ENCODE measurements around the gene ACACA. TPM values are rescaled to one million over a fixed set of nuclear protein-coding genes. Genes with fewer than 3 reads are reported as not detected.

The ACACA gene
- total and polyA plus RNA-seq, 4 donors: 6.1 to 49.9 (median 23.7) TPM

DNA sequence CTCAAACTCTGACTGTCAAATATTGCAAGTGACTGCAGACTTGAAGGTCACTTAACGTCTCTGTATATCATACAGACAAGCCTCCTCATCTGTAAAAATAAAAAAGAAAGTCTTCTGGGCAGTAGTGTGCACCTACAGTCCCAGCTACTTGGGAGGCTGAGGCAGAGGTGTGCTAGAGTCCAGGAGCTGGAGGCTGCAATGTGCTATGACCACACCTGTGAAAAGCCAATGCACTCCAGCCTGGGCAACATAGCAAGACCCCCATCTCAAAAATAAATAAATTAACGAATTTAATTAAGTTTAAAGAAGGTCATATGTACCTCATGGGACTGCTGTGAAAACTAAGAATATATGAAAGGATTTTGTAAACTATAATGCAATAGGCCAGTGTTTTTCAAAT, 65.8 kb downstream of the ACACA start:
- Histone ChIP-seq H3K36me3 (ENCODE audit: control insufficient read depth in 1 of 2, insufficient read depth in 2 of 2, low read length in 1 of 2) (no peaks in the 10 kb centered on the region), H3K4me1 (ENCODE audit: control insufficient read depth in 1 of 2, insufficient read depth in 2 of 2, low read length in 2 of 2) (no peaks in the 10 kb centered on the region), H3K27ac (ENCODE audit: low read depth in 1 of 2, low read length in 2 of 2) (no peak overlapping the region), H3K27me3 (ENCODE audit: control insufficient read depth in 1 of 2, insufficient read depth in 2 of 2, low read length in 1 of 2) (no peaks in the 10 kb centered on the region), H3K9me3 (ENCODE audit: control insufficient read depth, low read length) (no peaks in the 10 kb centered on the region), H3K4me3 (ENCODE audit: low read length in 2 of 2) (no peak overlapping the region)
- intact Hi-C loops (cut with DNase I): no loop called here
- 84 to 86% methylated on average over 2 of the region's 2 CpGs for WGBS, 2 donors
- no peak for DNase-seq
- no peak for ATAC-seq (ENCODE audit: low FRiP score)

- no peak for ATAC-seq (ENCODE audit: low FRiP score)
- DNase-seq: no peak
- Histone ChIP-seq H3K9me3 (ENCODE audit: control insufficient read depth, low read length) (no peaks in the 10 kb centered on the region), H3K4me3 (ENCODE audit: low read length in 2 of 2) (no peak overlapping the region), H3K4me1 (ENCODE audit: control insufficient read depth in 1 of 2, insufficient read depth in 2 of 2, low read length in 2 of 2) (no peaks in the 10 kb centered on the region), H3K27ac (ENCODE audit: low read depth in 1 of 2, low read length in 2 of 2) (no peak overlapping the region), H3K36me3 (ENCODE audit: control insufficient read depth in 1 of 2, insufficient read depth in 2 of 2, low read length in 1 of 2) (no peaks in the 10 kb centered on the region), H3K27me3 (ENCODE audit: control insufficient read depth in 1 of 2, insufficient read depth in 2 of 2, low read length in 1 of 2) (no peaks in the 10 kb centered on the region)
- intact Hi-C loops (cut with DNase I): no loop called here
- 60 to 62% methylated on average over 3 of the region's 3 CpGs for WGBS, 2 donors
Measured at GRCh38 chr17:37339321-37339720, 67.3 kb downstream of the ACACA start.

GRCh38 chr17:37338847-37339246, 67.8 kb downstream of the ACACA start:
- DNase-seq (no peak), ATAC-seq (ENCODE audit: low FRiP score) (no peak)
- Histone ChIP-seq H3K9me3 (ENCODE audit: control insufficient read depth, low read length) (no peaks in the 10 kb centered on the region), H3K27me3 (ENCODE audit: control insufficient read depth in 1 of 2, insufficient read depth in 2 of 2, low read length in 1 of 2) (no peaks in the 10 kb centered on the region), H3K27ac (ENCODE audit: low read depth in 1 of 2, low read length in 2 of 2) (no peak overlapping the region), H3K4me1 (ENCODE audit: control insufficient read depth in 1 of 2, insufficient read depth in 2 of 2, low read length in 2 of 2) (no peaks in the 10 kb centered on the region), H3K4me3 (ENCODE audit: low read length in 2 of 2) (no peak overlapping the region), H3K36me3 (ENCODE audit: control insufficient read depth in 1 of 2, insufficient read depth in 2 of 2, low read length in 1 of 2) (no peaks in the 10 kb centered on the region)
- intact Hi-C loops (cut with DNase I): no loop called here
- WGBS, 2 donors: 94 to 96% methylated on average over 3 of the region's 3 CpGs

DNA sequence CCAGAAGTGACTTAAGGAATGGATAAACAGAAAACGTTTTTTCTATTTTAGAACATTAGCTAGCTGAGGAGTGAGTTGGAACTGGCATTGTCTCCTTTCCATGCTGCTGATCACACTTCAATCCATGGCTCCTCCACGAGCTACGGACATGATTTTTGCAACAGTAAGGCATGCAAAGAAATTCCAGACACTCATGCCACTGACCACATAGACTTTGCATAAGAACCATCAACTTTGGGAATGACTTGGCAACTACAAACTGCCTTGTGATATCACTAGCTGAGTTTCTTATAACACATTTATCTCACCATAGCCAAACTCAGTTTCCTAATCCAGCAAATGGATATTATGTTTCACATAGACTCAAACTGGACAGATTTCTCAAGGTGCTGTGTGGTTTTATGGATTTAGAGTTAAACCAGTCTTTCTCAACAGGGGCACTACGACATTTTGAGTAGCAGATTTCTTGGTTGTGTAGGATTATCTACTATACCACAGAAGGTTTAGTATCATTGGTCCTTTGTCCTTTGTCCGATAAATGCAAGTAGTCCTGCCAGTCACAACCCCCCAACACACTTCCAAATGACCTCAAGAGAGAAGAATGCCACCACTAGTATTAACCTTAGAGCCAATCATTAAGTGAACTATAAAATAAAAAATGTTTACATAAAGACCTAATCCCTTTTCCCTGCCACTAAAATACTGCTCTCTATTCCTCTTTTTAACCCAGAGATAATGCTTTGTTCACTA, 79.1 kb downstream of the ACACA start:
- no peak overlapping the region for H3K4me3 ChIP-seq (ENCODE audit: low read length in 2 of 2)
- no peak overlapping the region for H3K27ac ChIP-seq (ENCODE audit: low read depth in 1 of 2, low read length in 2 of 2)
- H3K27me3 ChIP-seq (ENCODE audit: control insufficient read depth in 1 of 2, insufficient read depth in 2 of 2, low read length in 1 of 2): no peaks in the 10 kb centered on the region
- DNase-seq (no peak), ATAC-seq (ENCODE audit: low FRiP score) (no peak)
- peaks cover 2 to 4% of the 10 kb centered on the region in 2 donors for H3K36me3 ChIP-seq (ENCODE audit: control insufficient read depth in 1 of 2, insufficient read depth in 2 of 2, low read length in 1 of 2)
- intact Hi-C loops (cut with DNase I): no loop called here
- no peaks in the 10 kb centered on the region for H3K4me1 ChIP-seq (ENCODE audit: control insufficient read depth in 1 of 2, insufficient read depth in 2 of 2, low read length in 2 of 2)
- H3K9me3 ChIP-seq (ENCODE audit: control insufficient read depth, low read length): no peaks in the 10 kb centered on the region
- WGBS, 2 donors: 65 to 66% methylated on average over 5 of the region's 5 CpGs

DNA sequence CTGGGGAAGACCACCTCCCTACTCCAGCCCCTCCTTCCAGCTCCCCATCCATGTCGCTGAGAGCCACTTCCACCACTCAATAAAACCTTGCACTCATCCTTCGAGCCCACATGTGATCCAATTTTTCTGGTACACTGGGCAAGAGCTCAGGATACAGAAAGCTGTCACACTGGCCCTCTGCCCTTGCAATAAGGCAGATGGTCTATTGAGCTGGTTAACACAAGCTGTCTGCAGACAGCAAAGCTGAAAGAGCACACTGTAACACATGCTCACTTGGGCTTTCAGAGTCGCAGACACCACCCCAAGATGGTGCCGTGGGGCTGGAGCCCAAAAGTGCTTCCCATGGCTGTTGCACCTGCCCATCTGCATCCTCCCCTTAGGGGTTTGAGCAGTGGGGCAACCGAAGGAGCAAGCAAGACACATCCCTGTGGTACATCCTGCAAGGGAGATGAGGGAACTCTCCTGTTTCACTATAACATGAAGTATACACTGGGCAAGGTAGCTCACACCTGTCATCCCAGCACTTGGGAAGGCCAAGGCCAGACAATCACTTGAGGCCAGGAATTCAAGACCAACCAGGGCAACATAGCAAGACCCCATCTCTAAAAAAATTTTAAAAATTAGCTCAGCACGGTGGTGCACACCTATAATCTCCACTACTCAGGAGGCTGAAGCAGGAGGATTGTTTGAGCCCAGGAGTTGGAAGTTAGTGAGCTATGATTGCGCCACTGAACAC, 83.6 kb downstream of the ACACA start:
- WGBS, 2 donors: 95% methylated on average over 7 of the region's 7 CpGs
- Histone ChIP-seq H3K4me1 (ENCODE audit: control insufficient read depth in 1 of 2, insufficient read depth in 2 of 2, low read length in 2 of 2) (no peaks in the 10 kb centered on the region), H3K27ac (ENCODE audit: low read depth in 1 of 2, low read length in 2 of 2) (no peak overlapping the region), H3K9me3 (ENCODE audit: control insufficient read depth, low read length) (no peaks in the 10 kb centered on the region), H3K27me3 (ENCODE audit: control insufficient read depth in 1 of 2, insufficient read depth in 2 of 2, low read length in 1 of 2) (no peaks in the 10 kb centered on the region), H3K36me3 (ENCODE audit: control insufficient read depth in 1 of 2, insufficient read depth in 2 of 2, low read length in 1 of 2) (no peaks in the 10 kb centered on the region), H3K4me3 (ENCODE audit: low read length in 2 of 2) (no peak overlapping the region)
- intact Hi-C loops (cut with DNase I): no loop called here
- DNase-seq (no peak), ATAC-seq (ENCODE audit: low FRiP score) (no peak)

- intact Hi-C loops (cut with DNase I): no loop called here
- Histone ChIP-seq H3K36me3 (ENCODE audit: control insufficient read depth in 1 of 2, insufficient read depth in 2 of 2, low read length in 1 of 2) (no peaks in the 10 kb centered on the region), H3K4me3 (ENCODE audit: low read length in 2 of 2) (no peak overlapping the region), H3K4me1 (ENCODE audit: control insufficient read depth in 1 of 2, insufficient read depth in 2 of 2, low read length in 2 of 2) (no peaks in the 10 kb centered on the region), H3K27ac (ENCODE audit: low read depth in 1 of 2, low read length in 2 of 2) (no peak overlapping the region), H3K9me3 (ENCODE audit: control insufficient read depth, low read length) (no peaks in the 10 kb centered on the region), H3K27me3 (ENCODE audit: control insufficient read depth in 1 of 2, insufficient read depth in 2 of 2, low read length in 1 of 2) (no peaks in the 10 kb centered on the region)
- ATAC-seq (ENCODE audit: low FRiP score) (no peak), DNase-seq (no peak)
- 98% methylated on average over 1 of the region's 1 CpG for WGBS, 2 donors
Measured at GRCh38 chr17:37322106-37322505, 84.5 kb downstream of the ACACA start.

DNA sequence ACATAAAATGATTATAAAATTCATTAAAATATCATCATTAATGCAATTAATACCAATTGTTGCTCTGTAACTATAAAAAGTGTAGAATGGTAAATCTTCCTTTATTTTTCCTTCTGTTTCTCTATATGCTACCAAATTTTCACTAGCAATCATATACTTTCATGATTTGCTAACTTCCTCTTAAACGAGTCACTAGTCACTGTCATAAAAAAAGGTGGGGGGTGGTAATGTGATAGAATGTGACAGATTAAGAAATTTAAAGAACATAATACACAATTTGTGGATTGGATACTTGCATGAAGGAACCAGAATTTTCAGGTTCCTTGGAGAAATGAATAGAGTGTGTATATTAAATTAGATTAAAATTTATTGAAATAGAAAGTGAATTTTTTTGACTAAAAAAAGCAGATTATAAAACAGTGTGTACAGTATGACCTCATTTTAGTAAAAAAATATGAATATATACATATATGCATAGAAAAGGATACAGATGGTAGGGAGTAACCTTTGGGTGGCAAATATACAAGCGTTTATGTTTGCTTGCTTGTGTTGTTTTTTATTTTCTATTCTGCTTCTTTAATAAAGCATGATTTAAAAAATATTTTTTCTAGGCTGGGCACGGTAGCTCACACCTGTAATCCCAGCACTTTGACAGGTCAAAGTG, 87.6 kb downstream of the ACACA start:
- H3K27ac ChIP-seq (ENCODE audit: low read depth in 1 of 2, low read length in 2 of 2): no peak overlapping the region
- H3K4me3 ChIP-seq (ENCODE audit: low read length in 2 of 2): no peak overlapping the region
- intact Hi-C loops (cut with DNase I): no loop called here
- WGBS, 2 donors: 85 to 89% methylated on average over 3 of the region's 3 CpGs
- H3K9me3 ChIP-seq (ENCODE audit: control insufficient read depth, low read length): no peaks in the 10 kb centered on the region
- DNase-seq (no peak), ATAC-seq (ENCODE audit: low FRiP score) (no peak)
- H3K27me3 ChIP-seq (ENCODE audit: control insufficient read depth in 1 of 2, insufficient read depth in 2 of 2, low read length in 1 of 2): no peaks in the 10 kb centered on the region
- no peaks in the 10 kb centered on the region for H3K4me1 ChIP-seq (ENCODE audit: control insufficient read depth in 1 of 2, insufficient read depth in 2 of 2, low read length in 2 of 2)
- H3K36me3 ChIP-seq (ENCODE audit: control insufficient read depth in 1 of 2, insufficient read depth in 2 of 2, low read length in 1 of 2): peaks cover 0 to 3% of the 10 kb centered on the region in 2 donors

DNA sequence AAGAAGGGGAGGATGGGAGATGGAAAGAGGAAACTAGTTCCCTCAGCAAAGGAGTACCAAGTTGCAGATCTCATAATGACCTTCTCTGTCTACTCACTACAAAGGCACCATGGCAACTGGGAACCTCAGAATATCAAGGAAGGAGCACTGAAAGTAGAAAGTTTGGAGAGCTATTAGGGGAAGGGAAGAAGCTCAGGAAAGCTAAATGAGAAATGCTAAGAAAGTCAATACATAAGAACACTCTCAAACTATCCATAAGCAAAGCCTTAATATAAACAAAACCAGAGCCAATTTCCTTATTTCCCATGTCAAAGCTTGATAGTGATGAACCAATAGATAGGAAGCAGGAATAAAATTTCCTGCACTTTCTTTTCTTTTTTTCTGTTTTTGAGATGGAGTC, 88.8 kb downstream of the ACACA start:
- H3K36me3 ChIP-seq (ENCODE audit: control insufficient read depth in 1 of 2, insufficient read depth in 2 of 2, low read length in 1 of 2): peaks cover 0 to 3% of the 10 kb centered on the region in 2 donors
- H3K27me3 ChIP-seq (ENCODE audit: control insufficient read depth in 1 of 2, insufficient read depth in 2 of 2, low read length in 1 of 2): no peaks in the 10 kb centered on the region
- intact Hi-C loops (cut with DNase I): no loop called here
- H3K27ac ChIP-seq (ENCODE audit: low read depth in 1 of 2, low read length in 2 of 2): no peak overlapping the region
- ATAC-seq (ENCODE audit: low FRiP score) (no peak), DNase-seq (no peak)
- H3K4me3 ChIP-seq (ENCODE audit: low read length in 2 of 2): no peak overlapping the region
- no peaks in the 10 kb centered on the region for H3K9me3 ChIP-seq (ENCODE audit: control insufficient read depth, low read length)
- no peaks in the 10 kb centered on the region for H3K4me1 ChIP-seq (ENCODE audit: control insufficient read depth in 1 of 2, insufficient read depth in 2 of 2, low read length in 2 of 2)

- H3K27me3 ChIP-seq (ENCODE audit: control insufficient read depth in 1 of 2, insufficient read depth in 2 of 2, low read length in 1 of 2): no peaks in the 10 kb centered on the region
- H3K4me3 ChIP-seq (ENCODE audit: low read length in 2 of 2): no peak overlapping the region
- no peak overlapping the region for H3K27ac ChIP-seq (ENCODE audit: low read depth in 1 of 2, low read length in 2 of 2)
- H3K9me3 ChIP-seq (ENCODE audit: control insufficient read depth, low read length): no peaks in the 10 kb centered on the region
- ATAC-seq (ENCODE audit: low FRiP score) (no peak), DNase-seq (no peak)
- H3K36me3 ChIP-seq (ENCODE audit: control insufficient read depth in 1 of 2, insufficient read depth in 2 of 2, low read length in 1 of 2): peaks cover 0 to 3% of the 10 kb centered on the region in 2 donors
- no peaks in the 10 kb centered on the region for H3K4me1 ChIP-seq (ENCODE audit: control insufficient read depth in 1 of 2, insufficient read depth in 2 of 2, low read length in 2 of 2)
- intact Hi-C loops (cut with DNase I): no loop called here
Measured at GRCh38 chr17:37315601-37316000, 91.0 kb downstream of the ACACA start.
